Peyer's patch (tissue), 4 donors: ENCODE data around the gene IGF2BP2.

ENCODE experiments used
- POLR2A ChIP-seq, 2 donors: fragments of 450-650 bp; IDR thresholded peaks; one replicate each; pipeline ENCODE4 v1.5.1; 2017; ENCODE audit warnings: antibody characterized with exemption in 2 of 2, mild to moderate bottlenecking in 2 of 2, moderate library complexity in 2 of 2
- TF ChIP-seq, protein P1 (sequence below), 6 experiments: fragments of 450-650 bp in 4 of 6; fragments of 200-600 bp in 2 of 6; sonication (generic) in 1 of 6; IDR thresholded peaks; one replicate each; pipeline ENCODE4 v1.5.1; 2017 to 2019; ENCODE audit warnings: antibody characterized with exemption in 6 of 6, mild to moderate bottlenecking in 3 of 6, moderate library complexity in 1 of 6

DNA sequence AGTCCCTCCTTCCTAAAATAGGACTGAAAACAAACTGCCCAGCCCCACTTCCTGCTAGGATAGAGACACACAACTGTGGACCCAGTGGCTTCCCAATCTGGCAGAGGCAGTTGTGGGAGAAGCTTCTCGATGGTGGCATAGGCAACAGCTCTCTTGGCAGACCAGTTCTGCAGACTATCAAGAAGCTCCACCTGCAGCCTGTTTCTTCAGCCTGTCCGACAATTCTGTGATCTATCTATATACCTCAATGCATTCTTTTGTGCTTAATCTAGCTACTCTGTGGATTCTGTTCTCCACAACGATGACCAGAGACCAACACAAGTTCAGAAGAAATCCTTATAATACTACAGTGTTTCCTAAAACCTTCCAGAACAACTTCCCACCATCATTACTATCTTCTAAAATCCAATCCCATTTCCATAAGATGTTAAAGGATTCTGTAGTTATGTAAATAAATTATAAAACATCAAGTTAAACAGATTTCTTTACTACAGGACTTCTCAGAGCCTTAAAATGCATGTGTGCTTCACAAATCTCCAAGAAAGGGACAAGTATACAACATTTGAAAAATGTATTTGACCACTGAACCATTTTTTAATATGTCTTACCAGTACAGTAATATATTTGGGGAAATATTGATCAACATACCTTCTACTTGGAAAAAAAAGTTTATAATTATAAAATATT is 57.7 kb downstream of the IGF2BP2 start:
- TF ChIP-seq, protein P1, sequence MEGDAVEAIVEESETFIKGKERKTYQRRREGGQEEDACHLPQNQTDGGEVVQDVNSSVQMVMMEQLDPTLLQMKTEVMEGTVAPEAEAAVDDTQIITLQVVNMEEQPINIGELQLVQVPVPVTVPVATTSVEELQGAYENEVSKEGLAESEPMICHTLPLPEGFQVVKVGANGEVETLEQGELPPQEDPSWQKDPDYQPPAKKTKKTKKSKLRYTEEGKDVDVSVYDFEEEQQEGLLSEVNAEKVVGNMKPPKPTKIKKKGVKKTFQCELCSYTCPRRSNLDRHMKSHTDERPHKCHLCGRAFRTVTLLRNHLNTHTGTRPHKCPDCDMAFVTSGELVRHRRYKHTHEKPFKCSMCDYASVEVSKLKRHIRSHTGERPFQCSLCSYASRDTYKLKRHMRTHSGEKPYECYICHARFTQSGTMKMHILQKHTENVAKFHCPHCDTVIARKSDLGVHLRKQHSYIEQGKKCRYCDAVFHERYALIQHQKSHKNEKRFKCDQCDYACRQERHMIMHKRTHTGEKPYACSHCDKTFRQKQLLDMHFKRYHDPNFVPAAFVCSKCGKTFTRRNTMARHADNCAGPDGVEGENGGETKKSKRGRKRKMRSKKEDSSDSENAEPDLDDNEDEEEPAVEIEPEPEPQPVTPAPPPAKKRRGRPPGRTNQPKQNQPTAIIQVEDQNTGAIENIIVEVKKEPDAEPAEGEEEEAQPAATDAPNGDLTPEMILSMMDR (IDR thresholded peaks at IDR 0.05) = no peak
- TF ChIP-seq POLR2A (IDR thresholded peaks at IDR 0.05) = no peak
